GM12878 (cell line): ENCODE results near the gene STARD13. TPM values are rescaled to one million over a fixed set of nuclear protein-coding genes. Genes with fewer than 3 reads are reported as not detected.

Experiments
- ATAC-seq: fragments of 200-7000 bp; cut with Tn5 transposase; 3 replicates; pipeline ENCODE4 v1.9.1; 2020; ENCODE audit warnings: mild to moderate bottlenecking, moderate library complexity
- BruUV-seq: library from RNA; stranded (reverse); fragments of 400-500 nt; replicated peaks from 2 replicates; lab custom pipeline; 2021; lab: Mats Ljungman, UMichigan
- CTCF ChIA-PET: fragments of 300-600 bp; sonication (Branson Sonifier 250); formaldehyde crosslinking; extraction: SDS; loops from one replicate; lab custom pipeline; 2021; ENCODE audit warnings: inconsistent platforms; lab: Yijun Ruan, JAX
- POLR2A ChIA-PET: fragments of 350-600 bp; formaldehyde crosslinking; extraction: SDS; loops from one replicate; lab custom pipeline; 2021; ENCODE audit warnings: inconsistent platforms; lab: Charles Lee
- RAD21 ChIA-PET: fragments of 300-600 bp; sonication (Branson Sonifier 250); formaldehyde crosslinking; loops from one replicate; lab custom pipeline; 2023; ENCODE audit warnings: antibody characterized with exemption; ENCODE audit not compliant: unreplicated experiment; lab: Charles Lee
- SMC1A ChIA-PET: fragments of 300-600 bp; sonication (Branson Sonifier 250); formaldehyde crosslinking; loops from one replicate; lab custom pipeline; 2023; ENCODE audit not compliant: unreplicated experiment, uncharacterized antibody; lab: Charles Lee
- DNase-seq: peaks from one replicate; pipeline ENCODE4 v3.0.0-alpha.2; 2011; ENCODE audit warnings: low read depth, low spot score
- FAIRE-seq: peaks from 3 replicates; lab custom pipeline; 2011; peaks lifted over from hg19 to GRCh38; lab: Jason Lieb, UNC
- H2AFZ ChIP-seq: 2 replicates; pipeline ENCODE4 v1.6.0; 2011; ENCODE audit warnings: low read depth, low read length, control low read depth; ENCODE audit not compliant: control insufficient read depth
- H3K27ac ChIP-seq: 2 replicates; pipeline ENCODE4 v1.5.1; 2011; ENCODE audit warnings: control low read depth; ENCODE audit not compliant: control insufficient read depth, insufficient read depth
- H3K27me3 ChIP-seq, 2 experiments: replicated peaks in 1 of 2; 2 replicates each; pipeline versions ENCODE4 v1.6.0 to v1.6.1; 2011; ENCODE audit warnings: low read length in 1 of 2; ENCODE audit not compliant: control insufficient read depth in 2 of 2, insufficient read depth in 2 of 2
- H3K36me3 ChIP-seq, 2 experiments: 2 replicates each; pipeline ENCODE4 v1.5.1; 2011; ENCODE audit warnings: low read length in 1 of 2; ENCODE audit not compliant: control insufficient read depth in 2 of 2, insufficient read depth in 2 of 2
- H3K4me1 ChIP-seq: 2 replicates; pipeline ENCODE4 v1.6.1; 2011; ENCODE audit warnings: mild to moderate bottlenecking, low read length, moderate library complexity, mixed read lengths; ENCODE audit not compliant: control insufficient read depth, insufficient read depth
- H3K4me2 ChIP-seq: 2 replicates; pipeline ENCODE4 v1.6.0; 2011; ENCODE audit warnings: control low read depth; ENCODE audit not compliant: control insufficient read depth, insufficient read depth
- H3K4me3 ChIP-seq: fragments of 200-600 bp; sonication (generic); 2 replicates; pipeline ENCODE4 v1.5.1; 2016
- H3K79me2 ChIP-seq: 2 replicates; pipeline ENCODE4 v1.6.0; 2011; ENCODE audit warnings: low read length; ENCODE audit not compliant: control insufficient read depth, insufficient read depth
- H3K9ac ChIP-seq: 2 replicates; pipeline ENCODE4 v1.8.0; 2011; ENCODE audit warnings: low read length, control low read depth, mixed read lengths; ENCODE audit not compliant: control insufficient read depth, insufficient read depth
- H3K9me3 ChIP-seq: replicated peaks from 3 replicates; pipeline ENCODE4 v1.5.1; 2011; ENCODE audit warnings: mild to moderate bottlenecking, low read length; ENCODE audit not compliant: control insufficient read depth, insufficient read depth
- H4K20me1 ChIP-seq: 2 replicates; pipeline ENCODE4 v1.6.0; 2011; ENCODE audit not compliant: control insufficient read depth, insufficient read depth
- BCLAF1 ChIP-seq: fragments of 450-650 bp; IDR thresholded peaks from 2 replicates; pipeline ENCODE4 v1.6.1; 2017; ENCODE audit warnings: antibody characterized with exemption, mild to moderate bottlenecking, moderate library complexity
- BHLHE40 ChIP-seq, 2 experiments: fragments of 450-650 bp in 1 of 2; IDR thresholded peaks; 2 replicates each; pipeline ENCODE4 v1.6.1; 2011 to 2017; ENCODE audit warnings: low read depth in 2 of 2, borderline replicate concordance in 1 of 2, improper control_type of control experiment in 1 of 2, low read length in 1 of 2, mild to moderate bottlenecking in 1 of 2
- FOS ChIP-seq: IDR thresholded peaks from 3 replicates; pipeline ENCODE4 v1.6.1; 2011; ENCODE audit warnings: borderline replicate concordance; ENCODE audit not compliant: insufficient read length; ENCODE audit errors: extremely low read depth
- NRF1 ChIP-seq: conservative IDR thresholded peaks from 2 replicates; pipeline ENCODE4 v1.6.1; 2011; ENCODE audit warnings: mild to moderate bottlenecking, low read depth, low read length, improper control_type of control experiment
- SMAD5 ChIP-seq: IDR thresholded peaks from 2 replicates; pipeline ENCODE4 v1.6.1; 2016; ENCODE audit warnings: antibody characterized with exemption, low read depth
- SUPT20H ChIP-seq: IDR thresholded peaks from 2 replicates; pipeline ENCODE4 v1.6.1; 2011; ENCODE audit warnings: low read depth, mild to moderate bottlenecking, low read length, moderate library complexity, borderline replicate concordance; ENCODE audit not compliant: control insufficient read depth
- ZNF24 ChIP-seq: fragments of 450-650 bp; IDR thresholded peaks from 2 replicates; pipeline ENCODE4 v1.6.1; 2017; ENCODE audit warnings: antibody characterized with exemption, mild to moderate bottlenecking
- ZNF384 ChIP-seq: IDR thresholded peaks from 2 replicates; pipeline ENCODE4 v1.6.1; 2012; ENCODE audit warnings: low read depth, mild to moderate bottlenecking, low read length, improper control_type of control experiment, borderline replicate concordance
- ZNF687 ChIP-seq: fragments of 450-650 bp; IDR thresholded peaks from 2 replicates; pipeline ENCODE4 v1.6.1; 2017; ENCODE audit warnings: mild to moderate bottlenecking, moderate library complexity
- WGBS: methylation state at CpG from one replicate; pipeline ENCODE4 v1.1.6; 2016; ENCODE audit warnings: low lambda C conversion rate; ENCODE audit not compliant: insufficient replicate concordance, insufficient coverage; ENCODE audit errors: missing lambda C conversion rate; 5-methylcytosine and 5-hydroxymethylcytosine counted together
- in situ Hi-C: fragments of 300-500 bp; cut with MboI; formaldehyde crosslinking; loops from 9 replicates; pipeline ENCODE4 v1.14.3; 2018; ENCODE audit warnings: mixed read lengths
- intact Hi-C: fragments of 100-400 bp; cut with micrococcal nuclease; formaldehyde crosslinking; loops from one replicate; pipeline ENCODE4 v1.14.2; 2022; ENCODE audit not compliant: unreplicated experiment
- polyA plus RNA-seq, 11 experiments: library from polyadenylated mRNA; depleted of rRNA in 4 of 11; unstranded in 6 of 11; stranded (reverse) in 5 of 11; fragments of >200 nt; fragmentation: Nextera tagmentation in 4 of 11; fragmentation: Illumina TruSeq in 1 of 11; extraction: Ambion mirVana in 4 of 11; extraction: Trizol in 1 of 11; gene quantifications; 1 replicate in 1 of 11; 2 replicates in 10 of 11; pipeline versions ENCODE4 v1.2.1 to v1.2.3, GENCODE V29; 2011 to 2016; ENCODE audit warnings: inconsistent platforms in 2 of 11, missing spikeins in 2 of 11, low read depth in 1 of 11
- total RNA-seq, 4 experiments: library from RNA; depleted of rRNA in 3 of 4; stranded (reverse); fragments of >200 nt in 3 of 4; fragmentation: Illumina TruSeq in 1 of 4; extraction: Trizol in 1 of 4; gene quantifications; 2 replicates each; pipeline versions ENCODE4 v1.2.1 to v1.2.3, GENCODE V29; 2013 to 2021

Gene STARD13
- total and polyA plus RNA-seq, 10 of the 15 experiments (the other 5 are each of a cell fraction or from before 2014, with no cell fraction given), result 4.0 to 41.6 (median 10.1) TPM

GRCh38 chr13:33109271-33109697 is 176.3 kb downstream of the STARD13 start (continued):
- TF ChIP-seq BCLAF1 (no peak), BHLHE40 (IDR thresholded peaks at IDR 0.05; ENCODE audit: borderline replicate concordance in 1 of 2, low read depth in 2 of 2, low read length in 1 of 2) (no peak), ZNF24 (no peak)
- TF ChIP-seq, all 136 proteins: peak for 4

- H3K9me3 ChIP-seq, result no peaks in the 10 kb centered on the region
- no TSS peak for BruUV-seq
- FAIRE-seq (no peak), DNase-seq (no peak), ATAC-seq (no peak)
- no peak for TF ChIP-seq SMAD5
- no peak for TF ChIP-seq FOS
- TF ChIP-seq ZNF687, result no peak
- TF ChIP-seq SUPT20H, result no peak
- no peak for TF ChIP-seq ZNF384
- TF ChIP-seq NRF1, result no peak
- no peak overlapping the region for H3K9ac ChIP-seq
- intact Hi-C loops (loop anchor here (2.0 to 10.0 kb wide), 3 partner anchors 86 to 434 kb away; no protein-coding TSS in a partner anchor), in situ Hi-C loops (no loop called here)
- H2AFZ ChIP-seq, result no peak overlapping the region
- H4K20me1 ChIP-seq, result no peaks in the 10 kb centered on the region
- H3K4me3 ChIP-seq, result peak overlapping the region; percentile 25; the same call in 1 of the 2 replicates
- no peak overlapping the region; the same call in none of the 2 replicates for H3K4me2 ChIP-seq
- H3K27ac ChIP-seq, result peak overlapping the region; percentile 91
- ChIA-PET CTCF (interaction anchor here (1.1 to 5.7 kb wide), 15 partner anchors 15 to 616 kb away, joined by 4 to 52 read pairs (median 11); no protein-coding TSS in a partner anchor), SMC1A (interaction anchor here (0.8 to 7.6 kb wide), 13 partner anchors 9 to 615 kb away, joined by 3 to 95 read pairs (median 7); no protein-coding TSS in a partner anchor), POLR2A (interaction anchor here (1.0 to 7.2 kb wide), 4 partner anchors 37 to 81 kb away, joined by 3 to 62 read pairs (median 8); no protein-coding TSS in a partner anchor), RAD21 (interaction anchor here (1.0 to 6.9 kb wide), 13 partner anchors 11 to 435 kb away, joined by 3 to 80 read pairs (median 6); no protein-coding TSS in a partner anchor)
- peaks cover 3% of the 10 kb centered on the region for H3K79me2 ChIP-seq
- 100% methylated on average over 4 of the region's 5 CpGs for WGBS
- H3K36me3 ChIP-seq, result peaks cover 8 to 27% of the 10 kb centered on the region in 2 experiments
- peaks cover 60% of the 10 kb centered on the region for H3K4me1 ChIP-seq
- no peaks in the 10 kb centered on the region for H3K27me3 ChIP-seq
Measured at GRCh38 chr13:33108620-33109019, 176.9 kb downstream of the STARD13 start.
